ENCODE results near the gene AIP. TPM values are rescaled to one million over a fixed set of nuclear protein-coding genes. Genes with fewer than 3 reads are reported as not detected.

Gene AIP
- total RNA-seq, 1 experiment from 2014 or later = 35.6 TPM

DNA sequence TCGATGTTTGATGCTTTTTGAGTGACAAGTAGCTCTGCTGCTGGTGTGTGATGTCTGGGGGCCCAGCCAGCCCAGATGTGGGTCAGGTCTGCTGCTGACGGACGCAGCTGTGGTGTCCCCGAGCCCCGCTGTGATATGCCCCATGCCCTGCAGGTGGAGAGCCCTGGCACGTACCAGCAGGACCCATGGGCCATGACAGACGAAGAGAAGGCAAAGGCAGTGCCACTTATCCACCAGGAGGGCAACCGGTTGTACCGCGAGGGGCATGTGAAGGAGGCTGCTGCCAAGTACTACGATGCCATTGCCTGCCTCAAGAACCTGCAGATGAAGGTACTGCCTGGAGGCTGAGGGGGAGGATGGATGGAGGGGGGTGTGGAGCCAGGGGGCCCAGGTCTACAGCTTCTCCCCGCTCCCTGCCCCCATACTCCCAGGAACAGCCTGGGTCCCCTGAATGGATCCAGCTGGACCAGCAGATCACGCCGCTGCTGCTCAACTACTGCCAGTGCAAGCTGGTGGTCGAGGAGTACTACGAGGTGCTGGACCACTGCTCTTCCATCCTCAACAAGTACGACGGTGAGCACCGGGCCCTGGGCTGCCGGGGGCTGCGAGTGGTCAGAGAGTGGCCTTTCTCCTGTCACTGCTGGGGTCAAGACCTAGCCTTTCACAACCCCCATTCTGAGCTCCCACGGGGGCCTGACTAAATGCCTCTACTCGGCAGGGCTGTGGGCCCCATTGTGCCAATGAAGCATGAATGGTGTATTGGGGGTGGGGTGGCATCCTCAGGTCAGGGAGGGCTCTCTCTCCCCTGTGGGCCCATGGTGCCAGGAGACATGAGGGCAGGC lies 7.3 kb downstream of the AIP start:
- Histone ChIP-seq H3K9ac (ENCODE audit: extremely low read depth, insufficient read length, low read length) (no peak overlapping the region), H2BK20ac (ENCODE audit: low read depth, low read length, poor library complexity, severe bottlenecking) (no peak overlapping the region), H3K4me2 (ENCODE audit: insufficient read depth, insufficient read length, low read length) (no peak overlapping the region), H2BK12ac (ENCODE audit: insufficient read length, low read depth, low read length) (no peak overlapping the region), H2AFZ (ENCODE audit: low read length) (no peak overlapping the region), H2BK5ac (ENCODE audit: insufficient read length, low read length) (no peak overlapping the region), H3K79me1 (ENCODE audit: insufficient read depth, low read depth, low read length, poor library complexity, severe bottlenecking) (no peaks in the 10 kb centered on the region), H3K18ac (ENCODE audit: insufficient read length, low read depth, low read length) (no peak overlapping the region), H4K5ac (ENCODE audit: insufficient read length, low read depth, low read length) (no peak overlapping the region), H3K27me3 (ENCODE audit: insufficient read depth, low read length) (no peaks in the 10 kb centered on the region), H3K14ac (ENCODE audit: insufficient read depth, low read length) (no peak overlapping the region), H3K23me2 (ENCODE audit: insufficient read length, low read depth, low read length, poor library complexity, severe bottlenecking) (no peaks in the 10 kb centered on the region), H3K4ac (ENCODE audit: low read depth, low read length) (no peak overlapping the region), H3K4me1 (ENCODE audit: insufficient read depth, low read length) (no peaks in the 10 kb centered on the region), H3K9me3 (ENCODE audit: control insufficient read depth, low read depth, low read length) (no peaks in the 10 kb centered on the region), H4K20me1 (ENCODE audit: control insufficient read depth, insufficient read depth, insufficient read length) (no peaks in the 10 kb centered on the region), H4K8ac (replicated peaks; ENCODE audit: insufficient read length, low read depth, low read length) (no peak overlapping the region), H3K27ac (ENCODE audit: insufficient read length, low read depth, low read length) (no peak overlapping the region), H3K79me2 (ENCODE audit: insufficient read depth, low read length) (no peaks in the 10 kb centered on the region), H2BK120ac (ENCODE audit: low read depth, low read length, poor library complexity, severe bottlenecking) (no peak overlapping the region), H3K56ac (ENCODE audit: insufficient read length, low read depth, low read length) (no peak overlapping the region), H2BK15ac (ENCODE audit: low read depth, low read length) (no peak overlapping the region), H3K23ac (ENCODE audit: insufficient read length, low read depth, low read length) (no peak overlapping the region), H3T11ph (ENCODE audit: low read length) (no peak overlapping the region), H4K91ac (ENCODE audit: insufficient read length, low read depth, low read length) (no peak overlapping the region), H2AK5ac (ENCODE audit: insufficient read length, low read length) (no peak overlapping the region)
- no peak for DNase-seq
- no peaks in the 10 kb centered on the region for H3K9me3 Mint-ChIP-seq
- H3K27me3 Mint-ChIP-seq (ENCODE audit: low read depth) = no peaks in the 10 kb centered on the region
- no peak overlapping the region; a peak in 1 of 7 replicates for H3K27ac Mint-ChIP-seq
- WGBS (ENCODE audit: extremely low coverage, insufficient read length, low lambda C conversion rate) = no CpG with 5 or more reads among the region's 23 CpGs
- no peak overlapping the region; a peak in 1 of 5 replicates for H3K4me3 Mint-ChIP-seq
- TF ChIP-seq, protein P1, sequence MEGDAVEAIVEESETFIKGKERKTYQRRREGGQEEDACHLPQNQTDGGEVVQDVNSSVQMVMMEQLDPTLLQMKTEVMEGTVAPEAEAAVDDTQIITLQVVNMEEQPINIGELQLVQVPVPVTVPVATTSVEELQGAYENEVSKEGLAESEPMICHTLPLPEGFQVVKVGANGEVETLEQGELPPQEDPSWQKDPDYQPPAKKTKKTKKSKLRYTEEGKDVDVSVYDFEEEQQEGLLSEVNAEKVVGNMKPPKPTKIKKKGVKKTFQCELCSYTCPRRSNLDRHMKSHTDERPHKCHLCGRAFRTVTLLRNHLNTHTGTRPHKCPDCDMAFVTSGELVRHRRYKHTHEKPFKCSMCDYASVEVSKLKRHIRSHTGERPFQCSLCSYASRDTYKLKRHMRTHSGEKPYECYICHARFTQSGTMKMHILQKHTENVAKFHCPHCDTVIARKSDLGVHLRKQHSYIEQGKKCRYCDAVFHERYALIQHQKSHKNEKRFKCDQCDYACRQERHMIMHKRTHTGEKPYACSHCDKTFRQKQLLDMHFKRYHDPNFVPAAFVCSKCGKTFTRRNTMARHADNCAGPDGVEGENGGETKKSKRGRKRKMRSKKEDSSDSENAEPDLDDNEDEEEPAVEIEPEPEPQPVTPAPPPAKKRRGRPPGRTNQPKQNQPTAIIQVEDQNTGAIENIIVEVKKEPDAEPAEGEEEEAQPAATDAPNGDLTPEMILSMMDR (conservative IDR thresholded peaks at IDR 0.05) = no peak
- H3K36me3 Mint-ChIP-seq (ENCODE audit: insufficient read depth in 1 of 3, low read depth in 3 of 3) = peaks cover 4 to 32% (median 20%) of the 10 kb centered on the region in 3 experiments; a peak in 5 of 7 replicates
- peaks cover 6 to 7% of the 10 kb centered on the region in 2 experiments for H3K4me1 Mint-ChIP-seq

All from H9 (cell line).